Activated CD4-positive, CD25-positive, alpha-beta regulatory T cell treated with anti-CD3 and anti-CD28 coated beads, Interleukin-2, amount 50 U/mL, for 72 hours (primary cell): Measurements from ENCODE around the gene UQCC2.

Experiments used
- DNase-seq: peaks from one replicate; pipeline ENCODE4 v3.0.0; 2021

Gene UQCC2

GRCh38 chr6:33688451-33689147, 22.9 kb downstream of the UQCC2 start:
- no peak for DNase-seq

GRCh38 chr6:33688006-33688405, 23.5 kb downstream of the UQCC2 start:
- DNase-seq, result no peak

GRCh38 chr6:33686981-33687975, 24.2 kb downstream of the UQCC2 start:
- no peak for DNase-seq

GRCh38 chr6:33686225-33686924, 25.1 kb downstream of the UQCC2 start:
- DNase-seq, result no peak

GRCh38 chr6:33685411-33686224, 25.9 kb downstream of the UQCC2 start:
- DNase-seq, result no peak

GRCh38 chr6:33684983-33685382, 26.5 kb downstream of the UQCC2 start:
- no peak for DNase-seq

GRCh38 chr6:33684428-33684896, 27.0 kb downstream of the UQCC2 start:
- no peak for DNase-seq

GRCh38 chr6:33683576-33684427, 27.7 kb downstream of the UQCC2 start:
- no peak for DNase-seq

- DNase-seq, result no peak
Measured at GRCh38 chr6:33683051-33683571, 28.4 kb downstream of the UQCC2 start.

- no peak for DNase-seq
Measured at GRCh38 chr6:33682341-33682740, 29.2 kb downstream of the UQCC2 start.

- no peak for DNase-seq
Measured at GRCh38 chr6:33679761-33680160, 31.7 kb downstream of the UQCC2 start.

GRCh38 chr6:33678932-33679490, 32.5 kb downstream of the UQCC2 start:
- no peak for DNase-seq

GRCh38 chr6:33678233-33678931, 33.1 kb downstream of the UQCC2 start:
- no peak for DNase-seq

GRCh38 chr6:33677689-33678088, 33.8 kb downstream of the UQCC2 start:
- DNase-seq, result no peak

GRCh38 chr6:33677143-33677660, 34.3 kb downstream of the UQCC2 start:
- DNase-seq, result no peak

GRCh38 chr6:33676416-33677142, 34.9 kb downstream of the UQCC2 start:
- DNase-seq, result no peak

- no peak for DNase-seq
Measured at GRCh38 chr6:33675968-33676367, 35.5 kb downstream of the UQCC2 start.

GRCh38 chr6:33673851-33674250, 37.6 kb downstream of the UQCC2 start:
- no peak for DNase-seq

GRCh38 chr6:33672808-33673207, 38.7 kb downstream of the UQCC2 start:
- no peak for DNase-seq
